Raji (cell line): ENCODE results near the gene ENTR1.

ENCODE experiments used
- POLR2A ChIP-seq: IDR thresholded peaks from 2 replicates; pipeline ENCODE4 v1.6.1; 2011; ENCODE audit warnings: low read depth, low read length, control low read depth; ENCODE audit not compliant: insufficient read depth

Gene ENTR1

GRCh38 chr9:136395345-136396218 is 14.8 kb downstream of the ENTR1 start:
- no peak for TF ChIP-seq POLR2A

GRCh38 chr9:136395020-136395340 is 15.4 kb downstream of the ENTR1 start:
- no peak for TF ChIP-seq POLR2A

GRCh38 chr9:136394312-136395019 is 15.9 kb downstream of the ENTR1 start:
- no peak for TF ChIP-seq POLR2A

- TF ChIP-seq POLR2A, result no peak
These were observed 16.9 kb downstream of the ENTR1 start for GRCh38 chr9:136393531-136393930.

- no peak for TF ChIP-seq POLR2A
These were observed 17.6 kb downstream of the ENTR1 start for GRCh38 chr9:136392538-136393449.

- no peak for TF ChIP-seq POLR2A
These were observed 18.5 kb downstream of the ENTR1 start for GRCh38 chr9:136391737-136392537.

GRCh38 chr9:136389396-136389795 is 21.0 kb downstream of the ENTR1 start:
- TF ChIP-seq POLR2A, result no peak

- no peak for TF ChIP-seq POLR2A
These were observed 23.2 kb downstream of the ENTR1 start for GRCh38 chr9:136387217-136387616.

DNA sequence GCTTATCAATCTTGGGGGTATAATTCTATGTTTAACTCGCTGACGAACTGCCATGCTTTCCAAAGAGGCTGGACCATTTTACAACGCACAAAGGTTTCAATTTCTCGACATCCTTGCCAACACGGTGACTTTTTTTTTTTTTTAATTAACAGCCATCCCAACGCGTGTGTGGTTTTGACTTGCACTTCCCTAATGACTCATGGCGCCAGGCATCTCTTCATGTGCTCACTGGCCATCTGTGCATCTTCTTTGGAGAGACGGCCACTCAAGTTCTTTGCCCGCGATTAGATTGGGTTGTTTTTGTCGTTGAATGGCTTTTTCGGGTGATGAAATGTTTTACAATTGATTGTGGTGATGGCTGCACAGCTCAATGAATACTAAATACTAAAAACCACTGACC is 24.4 kb downstream of the ENTR1 start:
- no peak for TF ChIP-seq POLR2A

DNA sequence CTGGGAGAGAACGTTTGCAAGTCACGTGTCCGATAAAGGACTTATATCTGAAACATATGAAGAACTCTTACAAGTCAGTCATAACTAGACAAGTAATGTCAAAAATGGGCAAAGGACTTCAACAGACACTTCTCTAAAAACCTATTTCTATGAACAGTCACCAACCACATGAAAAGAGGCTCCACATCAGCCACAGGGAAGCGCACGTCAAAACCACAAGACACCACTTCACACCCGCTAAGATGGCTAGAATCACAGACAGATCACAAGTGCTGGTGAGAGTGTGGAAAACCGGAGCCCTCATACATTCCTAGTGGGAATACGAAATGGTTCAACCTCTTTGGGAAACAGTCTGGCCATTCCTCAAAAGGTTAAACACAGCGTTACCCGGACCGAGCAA is 25.4 kb downstream of the ENTR1 start:
- no peak for TF ChIP-seq POLR2A

GRCh38 chr9:136383436-136383835 is 27.0 kb downstream of the ENTR1 start:
- no peak for TF ChIP-seq POLR2A

GRCh38 chr9:136381966-136382513 is 28.4 kb downstream of the ENTR1 start:
- TF ChIP-seq POLR2A, result no peak

GRCh38 chr9:136381311-136381710 is 29.1 kb downstream of the ENTR1 start:
- no peak for TF ChIP-seq POLR2A

DNA sequence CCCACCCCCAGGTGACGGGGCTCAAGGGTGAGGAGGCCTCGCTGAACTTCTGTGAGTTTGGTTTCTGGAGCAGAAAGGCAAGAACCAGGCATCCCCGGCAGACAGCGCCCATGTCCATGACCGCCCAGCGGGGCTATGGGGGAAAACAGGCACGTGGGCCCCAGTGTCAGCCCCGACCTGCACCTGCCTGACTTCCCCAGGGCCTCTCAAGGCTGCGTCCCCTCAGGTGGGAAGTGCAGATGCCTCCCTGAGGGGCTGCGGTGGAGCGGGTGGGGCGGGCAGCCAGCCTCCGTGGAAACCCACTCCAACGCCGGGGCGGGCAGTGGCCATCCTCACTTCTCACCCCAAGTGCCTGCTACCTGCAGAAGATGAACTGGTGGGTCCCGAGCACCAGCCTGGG is 30.0 kb downstream of the ENTR1 start:
- TF ChIP-seq POLR2A, result no peak
